Hepatocyte (in vitro differentiated cells): ENCODE results near the gene MBLAC1.

Experiments used
- CTCF ChIP-seq: fragments of 200-600 bp; sonication (generic); IDR thresholded peaks from 2 replicates; pipeline ENCODE4 v1.5.1; 2016; ENCODE audit warnings: antibody characterized with exemption, mild to moderate bottlenecking; ENCODE audit not compliant: poor library complexity
- EZH2 ChIP-seq: fragments of 200-600 bp; sonication (generic); IDR thresholded peaks from 2 replicates; pipeline ENCODE4 v1.6.1; 2016; ENCODE audit warnings: antibody characterized with exemption, mild to moderate bottlenecking, borderline replicate concordance

GRCh38 chr7:100099452-100099851 is 27.3 kb upstream of the MBLAC1 start:
- TF ChIP-seq EZH2: no peak
- TF ChIP-seq CTCF: no peak
